H9 (cell line): ENCODE data around the gene THSD7A. TPM values are rescaled to one million over a fixed set of nuclear protein-coding genes. Genes with fewer than 3 reads are reported as not detected.

ENCODE experiments used
- DNase-seq: peaks from one replicate; pipeline ENCODE4 v3.0.0-alpha.2; 2017
- H2AFZ ChIP-seq: one replicate; pipeline ENCODE4 v1.6.1; 2013; ENCODE audit warnings: mild to moderate bottlenecking, low read length, control low read depth, moderate library complexity
- H2AK5ac ChIP-seq: 2 replicates; pipeline ENCODE4 v1.6.1; 2013; ENCODE audit warnings: low read length, control low read depth, mixed read lengths; ENCODE audit not compliant: insufficient read length
- H2BK120ac ChIP-seq: one replicate; pipeline ENCODE4 v1.6.1; 2013; ENCODE audit warnings: low read depth, mild to moderate bottlenecking, low read length, control low read depth, inconsistent platforms; ENCODE audit not compliant: poor library complexity, severe bottlenecking
- H2BK12ac ChIP-seq: 2 replicates; pipeline ENCODE4 v1.6.1; 2013; ENCODE audit warnings: low read length, control low read depth, mixed read lengths, low read depth; ENCODE audit not compliant: insufficient read length
- H2BK15ac ChIP-seq: 2 replicates; pipeline ENCODE4 v1.6.1; 2013; ENCODE audit warnings: low read depth, low read length, control low read depth
- H2BK20ac ChIP-seq: one replicate; pipeline ENCODE4 v1.6.1; 2013; ENCODE audit warnings: low read depth, mild to moderate bottlenecking, low read length, control low read depth, inconsistent platforms; ENCODE audit not compliant: poor library complexity, severe bottlenecking
- H2BK5ac ChIP-seq: 2 replicates; pipeline ENCODE4 v1.6.1; 2013; ENCODE audit warnings: low read length, control low read depth, mixed read lengths; ENCODE audit not compliant: insufficient read length
- H3K14ac ChIP-seq: 2 replicates; pipeline ENCODE4 v1.6.1; 2013; ENCODE audit warnings: low read length, control low read depth; ENCODE audit not compliant: insufficient read depth
- H3K18ac ChIP-seq: 2 replicates; pipeline ENCODE4 v1.6.1; 2013; ENCODE audit warnings: low read depth, mild to moderate bottlenecking, mixed read lengths, low read length, control low read depth; ENCODE audit not compliant: insufficient read length
- H3K23ac ChIP-seq: 2 replicates; pipeline ENCODE4 v1.6.1; 2013; ENCODE audit warnings: low read length, control low read depth, mixed read lengths, low read depth; ENCODE audit not compliant: insufficient read length
- H3K23me2 ChIP-seq: 2 replicates; pipeline ENCODE4 v1.6.1; 2013; ENCODE audit warnings: low read depth, mild to moderate bottlenecking, mixed read lengths, low read length, control low read depth; ENCODE audit not compliant: insufficient read length, poor library complexity, severe bottlenecking
- H3K27ac ChIP-seq: 2 replicates; pipeline ENCODE4 v1.5.1; 2013; ENCODE audit warnings: low read length, control low read depth, mixed read lengths, low read depth; ENCODE audit not compliant: insufficient read length
- H3K27me3 ChIP-seq: 2 replicates; pipeline ENCODE4 v1.6.1; 2013; ENCODE audit warnings: low read length, control low read depth, inconsistent platforms; ENCODE audit not compliant: insufficient read depth
- H3K4ac ChIP-seq: 2 replicates; pipeline ENCODE4 v1.6.1; 2013; ENCODE audit warnings: low read depth, mild to moderate bottlenecking, control low read depth, inconsistent platforms, low read length, moderate library complexity
- H3K4me1 ChIP-seq: 2 replicates; pipeline ENCODE4 v1.6.1; 2013; ENCODE audit warnings: low read length, control low read depth, inconsistent platforms; ENCODE audit not compliant: insufficient read depth
- H3K4me2 ChIP-seq: 2 replicates; pipeline ENCODE4 v1.6.1; 2013; ENCODE audit warnings: low read length, control low read depth, mixed read lengths; ENCODE audit not compliant: insufficient read length, insufficient read depth
- H3K56ac ChIP-seq: 2 replicates; pipeline ENCODE4 v1.6.1; 2013; ENCODE audit warnings: low read depth, mild to moderate bottlenecking, mixed read lengths, low read length, control low read depth; ENCODE audit not compliant: insufficient read length
- H3K79me1 ChIP-seq: 2 replicates; pipeline ENCODE4 v1.6.1; 2013; ENCODE audit warnings: low read depth, mild to moderate bottlenecking, moderate library complexity, low read length, control low read depth, inconsistent platforms; ENCODE audit not compliant: insufficient read depth, poor library complexity, severe bottlenecking
- H3K79me2 ChIP-seq: 2 replicates; pipeline ENCODE4 v1.6.1; 2013; ENCODE audit warnings: low read length, control low read depth, inconsistent platforms; ENCODE audit not compliant: insufficient read depth
- H3K9ac ChIP-seq: 2 replicates; pipeline ENCODE4 v1.6.1; 2013; ENCODE audit warnings: low read length, control low read depth, mixed read lengths; ENCODE audit not compliant: insufficient read length; ENCODE audit errors: extremely low read depth
- H3K9me3 ChIP-seq: one replicate; pipeline ENCODE4 v1.6.1; 2013; ENCODE audit warnings: low read depth, low read length, inconsistent platforms; ENCODE audit not compliant: control insufficient read depth
- H3T11ph ChIP-seq: one replicate; pipeline ENCODE4 v1.6.1; 2013; ENCODE audit warnings: mild to moderate bottlenecking, low read length, control low read depth, inconsistent platforms
- H4K20me1 ChIP-seq: one replicate; pipeline ENCODE4 v1.6.1; 2013; ENCODE audit not compliant: control insufficient read depth, insufficient read length, insufficient read depth
- H4K5ac ChIP-seq: 2 replicates; pipeline ENCODE4 v1.6.1; 2013; ENCODE audit warnings: low read depth, mild to moderate bottlenecking, mixed read lengths, low read length, control low read depth; ENCODE audit not compliant: insufficient read length
- H4K8ac ChIP-seq: replicated peaks from 2 replicates; pipeline ENCODE4 v1.6.1; 2013; ENCODE audit warnings: low read length, control low read depth, mixed read lengths, low read depth; ENCODE audit not compliant: insufficient read length
- H4K91ac ChIP-seq: 2 replicates; pipeline ENCODE4 v1.6.1; 2013; ENCODE audit warnings: low read depth, mild to moderate bottlenecking, moderate library complexity, mixed read lengths, low read length, control low read depth; ENCODE audit not compliant: insufficient read length
- H3K27ac Mint-ChIP-seq, 3 experiments: 2 replicates in 2 of 3; 3 replicates in 1 of 3; pipeline ENCODE4 v1.8.0; 2020 to 2021; ENCODE audit warnings: mixed read lengths in 3 of 3, mild to moderate bottlenecking in 1 of 3, moderate library complexity in 1 of 3
- H3K27me3 Mint-ChIP-seq: 2 replicates; pipeline ENCODE4 v1.8.0; 2021; ENCODE audit warnings: low read depth, mild to moderate bottlenecking, moderate library complexity, mixed read lengths
- H3K36me3 Mint-ChIP-seq, 3 experiments: 2 replicates in 2 of 3; 3 replicates in 1 of 3; pipeline ENCODE4 v1.8.0; 2020 to 2021; ENCODE audit warnings: low read depth in 3 of 3, mixed read lengths in 3 of 3; ENCODE audit not compliant: insufficient read depth in 1 of 3
- H3K4me1 Mint-ChIP-seq, 2 experiments: 2 replicates each; pipeline ENCODE4 v1.8.0; 2020; ENCODE audit warnings: mixed read lengths in 2 of 2
- H3K4me3 Mint-ChIP-seq, 2 experiments: 2 replicates in 1 of 2; 3 replicates in 1 of 2; pipeline ENCODE4 v1.8.0; 2020 to 2021; ENCODE audit warnings: mild to moderate bottlenecking in 2 of 2, mixed read lengths in 2 of 2, moderate library complexity in 1 of 2
- H3K9me3 Mint-ChIP-seq, 2 experiments: 2 replicates in 1 of 2; 3 replicates in 1 of 2; pipeline ENCODE4 v1.8.0; 2020; ENCODE audit warnings: mild to moderate bottlenecking in 2 of 2, mixed read lengths in 2 of 2, moderate library complexity in 1 of 2
- WGBS: extraction: QIAGEN DNeasy Blood & Tissue Kit; methylation state at CpG from one replicate; pipeline ENCODE4 v1.1.7; 2013; ENCODE audit warnings: missing lambda C conversion rate, low lambda C conversion rate, mixed read lengths; ENCODE audit not compliant: insufficient read length; ENCODE audit errors: extremely low coverage; 5-methylcytosine and 5-hydroxymethylcytosine counted together
- total RNA-seq: library from RNA; stranded (reverse); gene quantifications from 2 replicates; pipeline ENCODE4 v1.2.1, GENCODE V29; 2021
- TF ChIP-seq, protein P1 (sequence below): fragments of 200-600 bp; sonication (generic); conservative IDR thresholded peaks from 3 replicates; pipeline ENCODE4 v1.8.0; 2021; ENCODE audit warnings: antibody characterized with exemption, mild to moderate bottlenecking

THSD7A gene
- total RNA-seq, 1 experiment from 2014 or later, result 0.42 TPM

DNA sequence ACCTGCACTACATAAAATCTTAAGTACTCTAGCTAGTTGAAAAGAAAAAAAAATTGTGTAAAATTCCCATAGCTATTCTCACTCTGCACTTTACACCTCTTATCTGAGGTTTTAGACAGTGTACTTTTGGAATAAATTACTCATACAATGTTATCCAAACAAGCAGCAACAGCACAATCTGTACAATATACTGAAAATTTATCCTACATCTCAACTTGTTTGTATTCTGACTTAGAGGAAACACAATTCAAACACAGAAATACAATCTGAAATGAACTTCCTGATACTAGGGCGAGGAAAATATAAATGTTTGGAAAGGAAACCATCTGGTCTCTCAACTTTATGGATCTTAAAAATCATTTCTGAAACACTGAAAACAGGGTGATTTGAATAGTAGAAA lies 381.7 kb downstream of the THSD7A start:
- Histone ChIP-seq H2BK20ac (no peak overlapping the region), H3K18ac (no peak overlapping the region), H3T11ph (no peak overlapping the region), H3K9me3 (no peaks in the 10 kb centered on the region), H3K79me1 (no peaks in the 10 kb centered on the region), H2BK12ac (no peak overlapping the region), H3K23me2 (no peaks in the 10 kb centered on the region), H3K4ac (no peak overlapping the region), H3K27me3 (no peaks in the 10 kb centered on the region), H3K4me2 (no peak overlapping the region), H4K20me1 (no peaks in the 10 kb centered on the region), H4K8ac (no peak overlapping the region), H3K14ac (no peak overlapping the region), H4K5ac (no peak overlapping the region), H3K56ac (no peak overlapping the region), H2BK120ac (no peak overlapping the region), H4K91ac (no peak overlapping the region), H3K27ac (no peak overlapping the region), H2AK5ac (no peak overlapping the region), H3K9ac (no peak overlapping the region), H2BK5ac (no peak overlapping the region), H3K4me1 (no peaks in the 10 kb centered on the region), H3K79me2 (no peaks in the 10 kb centered on the region), H2BK15ac (no peak overlapping the region), H2AFZ (no peak overlapping the region), H3K23ac (no peak overlapping the region)
- DNase-seq, result no peak
- Mint-ChIP-seq H3K36me3 (no peaks in the 10 kb centered on the region), H3K27ac (no peak overlapping the region), H3K9me3 (no peaks in the 10 kb centered on the region), H3K4me3 (no peak overlapping the region), H3K4me1 (no peaks in the 10 kb centered on the region), H3K27me3 (no peaks in the 10 kb centered on the region)
- TF ChIP-seq, protein P1, sequence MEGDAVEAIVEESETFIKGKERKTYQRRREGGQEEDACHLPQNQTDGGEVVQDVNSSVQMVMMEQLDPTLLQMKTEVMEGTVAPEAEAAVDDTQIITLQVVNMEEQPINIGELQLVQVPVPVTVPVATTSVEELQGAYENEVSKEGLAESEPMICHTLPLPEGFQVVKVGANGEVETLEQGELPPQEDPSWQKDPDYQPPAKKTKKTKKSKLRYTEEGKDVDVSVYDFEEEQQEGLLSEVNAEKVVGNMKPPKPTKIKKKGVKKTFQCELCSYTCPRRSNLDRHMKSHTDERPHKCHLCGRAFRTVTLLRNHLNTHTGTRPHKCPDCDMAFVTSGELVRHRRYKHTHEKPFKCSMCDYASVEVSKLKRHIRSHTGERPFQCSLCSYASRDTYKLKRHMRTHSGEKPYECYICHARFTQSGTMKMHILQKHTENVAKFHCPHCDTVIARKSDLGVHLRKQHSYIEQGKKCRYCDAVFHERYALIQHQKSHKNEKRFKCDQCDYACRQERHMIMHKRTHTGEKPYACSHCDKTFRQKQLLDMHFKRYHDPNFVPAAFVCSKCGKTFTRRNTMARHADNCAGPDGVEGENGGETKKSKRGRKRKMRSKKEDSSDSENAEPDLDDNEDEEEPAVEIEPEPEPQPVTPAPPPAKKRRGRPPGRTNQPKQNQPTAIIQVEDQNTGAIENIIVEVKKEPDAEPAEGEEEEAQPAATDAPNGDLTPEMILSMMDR, result no peak
- WGBS, result no CpG with 5 or more reads among the region's 1 CpG
